NCI-H526 (cell line): ENCODE results near the gene FBLN5.

Source experiments
- DNase-seq, 2 experiments: peaks; one replicate each; lab custom pipeline; 2025; lab: John Stamatoyannopoulos, UW

Gene FBLN5

GRCh38 chr14:91947475-91948184 lies at the start of gene FBLN5:
FBLN5 (minus strand) TSS chr14:91947694; CDS start chr14:91947229, 465 bp downstream.
- DNase-seq = peak in 1 of 2 experiments; percentile 45

- peak; percentile 59 to 69 for DNase-seq
These were observed 49.5 kb upstream of the FBLN5 start for GRCh38 chr14:91996948-91997371.

GRCh38 chr14:91987192-91987591 lies 39.7 kb upstream of the FBLN5 start:
- no peak for DNase-seq

- no peak for DNase-seq
These were observed 38.2 kb upstream of the FBLN5 start for GRCh38 chr14:91985521-91986255.

GRCh38 chr14:91985008-91985407 lies 37.5 kb upstream of the FBLN5 start:
- DNase-seq = no peak

- no peak for DNase-seq
These were observed 36.1 kb upstream of the FBLN5 start for GRCh38 chr14:91983588-91983987.

- DNase-seq = no peak
These were observed 32.7 kb upstream of the FBLN5 start for GRCh38 chr14:91980157-91980556.

GRCh38 chr14:91977884-91978283 lies 30.4 kb upstream of the FBLN5 start:
- no peak for DNase-seq

GRCh38 chr14:91975763-91976162 lies 28.3 kb upstream of the FBLN5 start:
- no peak for DNase-seq

GRCh38 chr14:91971188-91971778 lies 23.8 kb upstream of the FBLN5 start:
- DNase-seq = no peak

GRCh38 chr14:91968280-91968679 lies 20.8 kb upstream of the FBLN5 start:
- DNase-seq = no peak

- DNase-seq = peak; percentile 33 to 61
These were observed 17.2 kb upstream of the FBLN5 start for GRCh38 chr14:91964724-91965123.

GRCh38 chr14:91964011-91964410 lies 16.5 kb upstream of the FBLN5 start:
- DNase-seq = no peak

- DNase-seq = no peak
These were observed 16.0 kb upstream of the FBLN5 start for GRCh38 chr14:91963465-91963864.

- DNase-seq = no peak
These were observed 14.1 kb upstream of the FBLN5 start for GRCh38 chr14:91961297-91962220.

GRCh38 chr14:91957876-91958313 lies 10.4 kb upstream of the FBLN5 start:
- no peak for DNase-seq

GRCh38 chr14:91956616-91957015 lies 9.1 kb upstream of the FBLN5 start:
- DNase-seq = peak; percentile 92 to 93

GRCh38 chr14:91955168-91955567 lies 7.7 kb upstream of the FBLN5 start:
- DNase-seq = no peak

GRCh38 chr14:91953170-91953985 lies 5.9 kb upstream of the FBLN5 start:
- no peak for DNase-seq

GRCh38 chr14:91946622-91947474 lies 646 bp downstream of the FBLN5 start:
- peak in 1 of 2 experiments; percentile 24 for DNase-seq
